Vagina (tissue), 2 donors: ENCODE results near the gene ARMH3. TPM values are rescaled to one million over a fixed set of nuclear protein-coding genes. Genes with fewer than 3 reads are reported as not detected.

Experiments
- DNase-seq, 2 donors: peaks; one replicate each; pipeline ENCODE4 v3.0.0-alpha.2; 2017; ENCODE audit errors: extremely low spot score in 2 of 2
- H3K27ac ChIP-seq: fragments of 200-600 bp; sonication (generic); one replicate; pipeline ENCODE4 v1.5.1; 2019
- H3K27me3 ChIP-seq: fragments of 200-600 bp; sonication (generic); one replicate; pipeline ENCODE4 v1.5.1; 2019
- H3K36me3 ChIP-seq, 2 donors: fragments of 200-600 bp; sonication (generic); one replicate each; pipeline ENCODE4 v1.5.1; 2017 to 2019
- H3K4me1 ChIP-seq: fragments of 200-600 bp; sonication (generic); one replicate; pipeline ENCODE4 v1.5.1; 2019
- H3K4me3 ChIP-seq, 2 donors: fragments of 200-600 bp; sonication (generic); 1 replicate in 1 of 2; 2 replicates in 1 of 2; pipeline ENCODE4 v1.5.1; 2016 to 2019
- H3K9me3 ChIP-seq: fragments of 200-600 bp; sonication (generic); one replicate; pipeline ENCODE4 v1.5.1; 2019
- CTCF ChIP-seq, 3 experiments: fragments of 450-650 bp in 2 of 3; fragments of 200-600 bp in 1 of 3; sonication (generic) in 1 of 3; IDR thresholded peaks; one replicate each; pipeline ENCODE4 v1.5.1; 2017 to 2019; ENCODE audit warnings: antibody characterized with exemption in 3 of 3, mild to moderate bottlenecking in 2 of 3, moderate library complexity in 2 of 3
- POLR2A ChIP-seq, 2 donors: fragments of 450-650 bp; IDR thresholded peaks; one replicate each; pipeline ENCODE4 v1.6.1; 2017; ENCODE audit warnings: antibody characterized with exemption in 2 of 2, mild to moderate bottlenecking in 2 of 2, moderate library complexity in 2 of 2
- POLR2AphosphoS5 ChIP-seq, 2 donors: sonication (generic); formaldehyde crosslinking; IDR thresholded peaks; one replicate each; pipeline ENCODE4 v1.9.0; 2017; ENCODE audit warnings: antibody characterized with exemption in 2 of 2, mild to moderate bottlenecking in 2 of 2, low read depth in 1 of 2; ENCODE audit not compliant: insufficient read depth in 1 of 2
- intact Hi-C: fragments of 100-400 bp; cut with DNase I; formaldehyde crosslinking; loops from one replicate; pipeline ENCODE4 v1.15.1; 2023
- total RNA-seq: library from RNA; depleted of rRNA; stranded (reverse); fragments of >200 nt; gene quantifications from one replicate; pipeline ENCODE4 v1.2.3, GENCODE V29; 2016

ARMH3 gene
- total RNA-seq, 1 donor from 2014 or later, result 26.5 TPM

DNA sequence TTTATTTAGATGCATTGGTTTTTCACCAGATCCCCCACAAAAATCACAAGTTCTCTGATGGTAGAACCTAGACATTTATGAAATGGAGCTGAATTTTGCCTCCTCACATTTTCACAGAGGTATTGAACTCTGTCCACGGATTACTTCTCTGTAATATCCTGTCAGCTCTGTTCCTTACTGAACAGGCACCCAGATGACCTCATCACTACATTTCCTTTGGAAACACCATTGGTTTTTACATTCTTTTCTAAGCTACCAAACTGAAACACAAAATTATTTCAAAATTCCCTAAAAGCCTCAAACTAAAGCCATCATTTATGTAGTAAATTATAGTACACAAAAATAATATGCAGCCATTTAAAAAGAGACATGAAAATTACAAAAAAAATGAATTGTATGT lies 114.1 kb downstream of the ARMH3 start:
- Histone ChIP-seq H3K36me3 (peaks cover 0 to 10% of the 10 kb centered on the region in 2 donors), H3K4me3 (no peak overlapping the region), H3K27me3 (no peaks in the 10 kb centered on the region), H3K27ac (no peak overlapping the region), H3K9me3 (no peaks in the 10 kb centered on the region), H3K4me1 (peaks cover 26% of the 10 kb centered on the region)
- no peak for TF ChIP-seq POLR2A (IDR thresholded peaks at IDR 0.05)
- no peak for TF ChIP-seq CTCF (IDR thresholded peaks at IDR 0.05)
- no peak for TF ChIP-seq POLR2AphosphoS5 (IDR thresholded peaks at IDR 0.05; ENCODE audit: insufficient read depth in 1 of 2, low read depth in 1 of 2)
- intact Hi-C loops, result no loop called here
- DNase-seq, result no peak

- DNase-seq, result no peak
- Histone ChIP-seq H3K9me3 (no peaks in the 10 kb centered on the region), H3K4me1 (peaks cover 26% of the 10 kb centered on the region), H3K27me3 (no peaks in the 10 kb centered on the region), H3K36me3 (peaks cover 0 to 10% of the 10 kb centered on the region in 2 donors), H3K27ac (no peak overlapping the region), H3K4me3 (no peak overlapping the region)
- no peak for TF ChIP-seq POLR2A (IDR thresholded peaks at IDR 0.05)
- TF ChIP-seq CTCF (IDR thresholded peaks at IDR 0.05), result no peak
- no peak for TF ChIP-seq POLR2AphosphoS5 (IDR thresholded peaks at IDR 0.05; ENCODE audit: insufficient read depth in 1 of 2, low read depth in 1 of 2)
- intact Hi-C loops, result no loop called here
Measured at GRCh38 chr10:101940916-101941315, 115.1 kb downstream of the ARMH3 start.

DNA sequence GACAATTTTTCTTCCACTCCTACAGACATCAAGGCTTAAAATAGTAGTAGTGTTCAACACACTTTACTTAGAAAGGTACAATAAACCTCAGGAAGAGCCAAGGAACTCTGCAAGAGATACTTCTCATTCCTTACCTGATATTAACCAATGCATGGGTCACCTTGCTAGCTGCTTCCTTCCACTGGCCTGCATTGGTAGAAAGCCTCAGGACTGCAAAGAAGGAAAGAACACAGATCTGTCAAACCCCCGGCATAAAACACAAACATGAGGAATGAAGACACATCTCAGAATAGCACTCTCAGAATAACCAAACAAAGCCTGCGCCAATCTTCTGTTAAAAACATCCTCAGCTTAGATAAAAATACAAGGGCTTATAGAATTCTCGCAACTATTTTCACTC lies 116.2 kb downstream of the ARMH3 start:
- Histone ChIP-seq H3K9me3 (no peaks in the 10 kb centered on the region), H3K4me3 (no peak overlapping the region), H3K27me3 (no peaks in the 10 kb centered on the region), H3K27ac (no peak overlapping the region), H3K4me1 (peaks cover 26% of the 10 kb centered on the region), H3K36me3 (peaks cover 0 to 10% of the 10 kb centered on the region in 2 donors)
- DNase-seq, result no peak
- no peak for TF ChIP-seq CTCF (IDR thresholded peaks at IDR 0.05)
- TF ChIP-seq POLR2AphosphoS5 (IDR thresholded peaks at IDR 0.05; ENCODE audit: insufficient read depth in 1 of 2, low read depth in 1 of 2), result no peak
- TF ChIP-seq POLR2A (IDR thresholded peaks at IDR 0.05), result no peak
- intact Hi-C loops, result no loop called here

GRCh38 chr10:101939008-101939648 lies 116.8 kb downstream of the ARMH3 start:
- Histone ChIP-seq H3K4me1 (peaks cover 26% of the 10 kb centered on the region), H3K27ac (no peak overlapping the region)

More at GRCh38 chr10:101939008-101939648, 116.8 kb downstream of the ARMH3 start:
- Histone ChIP-seq H3K36me3 (peaks cover 0 to 10% of the 10 kb centered on the region in 2 donors), H3K9me3 (no peaks in the 10 kb centered on the region), H3K4me3 (no peak overlapping the region), H3K27me3 (no peaks in the 10 kb centered on the region)
- intact Hi-C loops, result no loop called here
- TF ChIP-seq POLR2A (IDR thresholded peaks at IDR 0.05), result no peak
- TF ChIP-seq CTCF (IDR thresholded peaks at IDR 0.05), result no peak
- no peak for TF ChIP-seq POLR2AphosphoS5 (IDR thresholded peaks at IDR 0.05; ENCODE audit: insufficient read depth in 1 of 2, low read depth in 1 of 2)
- no peak for DNase-seq
